ENCODE measurements around the gene ICOS.

ICOS gene

GRCh38 chr2:204010628-204011560 is 74.3 kb downstream of the ICOS start:
- no peak for DNase-seq (ENCODE audit: low spot score)

Measured in hematopoietic multipotent progenitor cell treated with erythropoietin and hydrocortisone succinate and interleukin-3 and kit ligand, for 17 days (in vitro differentiated cells).